ENCODE data around the gene MECP2.

MECP2 gene

GRCh38 chrX:154084449-154085300 lies 12.8 kb downstream of the MECP2 start:
- no peak for TF ChIP-seq CTCF (IDR thresholded peaks at IDR 0.05; ENCODE audit: insufficient read depth, low read depth, low read length, missing control alignments)
- no peak for DNase-seq (ENCODE audit: low read depth)
- H3K4me3 ChIP-seq (ENCODE audit: low read length) = no peak overlapping the region

- TF ChIP-seq CTCF (IDR thresholded peaks at IDR 0.05; ENCODE audit: insufficient read depth, low read depth, low read length, missing control alignments) = no peak
- no peak for DNase-seq (ENCODE audit: low read depth)
- no peak overlapping the region for H3K4me3 ChIP-seq (ENCODE audit: low read length)
Observed at GRCh38 chrX:154083126-154083517, 14.4 kb downstream of the MECP2 start.

- no peak for TF ChIP-seq CTCF (IDR thresholded peaks at IDR 0.05; ENCODE audit: insufficient read depth, low read depth, low read length, missing control alignments)
- H3K4me3 ChIP-seq (ENCODE audit: low read length) = no peak overlapping the region
- DNase-seq (ENCODE audit: low read depth) = peak; percentile 60
Observed at GRCh38 chrX:154082396-154083125, 15.0 kb downstream of the MECP2 start.

- no peak for DNase-seq (ENCODE audit: low read depth)
- H3K4me3 ChIP-seq (ENCODE audit: low read length) = no peak overlapping the region
Observed at GRCh38 chrX:154077101-154077500, 20.4 kb downstream of the MECP2 start.

GRCh38 chrX:154074199-154074598 lies 23.3 kb downstream of the MECP2 start:
- no peak overlapping the region for H3K4me3 ChIP-seq (ENCODE audit: low read length)
- DNase-seq (ENCODE audit: low read depth) = peak; percentile 43
- TF ChIP-seq CTCF (IDR thresholded peaks at IDR 0.05; ENCODE audit: insufficient read depth, low read depth, low read length, missing control alignments) = no peak

More at GRCh38 chrX:154077101-154077500, 20.4 kb downstream of the MECP2 start:
- TF ChIP-seq CTCF (IDR thresholded peaks at IDR 0.05; ENCODE audit: insufficient read depth, low read depth, low read length, missing control alignments) = no peak

- no peak overlapping the region for H3K4me3 ChIP-seq (ENCODE audit: low read length)
- TF ChIP-seq CTCF (IDR thresholded peaks at IDR 0.05; ENCODE audit: insufficient read depth, low read depth, low read length, missing control alignments) = no peak
- no peak for DNase-seq (ENCODE audit: low read depth)
Observed at GRCh38 chrX:154072192-154072591, 25.3 kb downstream of the MECP2 start.

All from epithelial cell of esophagus (primary cell).